SHP77 (cell line): Measurements from ENCODE around the gene HSFX2.
"Not testable (repeated sequence)": the region's sequence is repeated elsewhere in the genome, so short reads cannot be mapped to it uniquely, and the experiment has no call there.

Experiments
- DNase-seq, 2 experiments: peaks; one replicate each; lab custom pipeline; 2025; lab: John Stamatoyannopoulos, UW

Gene HSFX2

GRCh38 chrX:149590993-149591392 lies 4.1 kb downstream of the HSFX2 start:
- DNase-seq = not testable (repeated sequence)

- DNase-seq = not testable (repeated sequence)
These were observed 7.8 kb downstream of the HSFX2 start, which contains the start of gene MAGEA9B for GRCh38 chrX:149587359-149587758. Gene MAGEA9B, minus strand, starts transcription at chrX:149587459. Its CDS starts 4,280 bp downstream, at chrX:149583179.

GRCh38 chrX:149585631-149586030 lies 9.5 kb downstream of the HSFX2 start:
- DNase-seq = not testable (repeated sequence)

GRCh38 chrX:149573456-149573855 lies 21.7 kb downstream of the HSFX2 start:
- DNase-seq = not testable (repeated sequence)

GRCh38 chrX:149572743-149573142 lies 22.4 kb downstream of the HSFX2 start:
- DNase-seq = no peak

GRCh38 chrX:149571770-149572169 lies 23.3 kb downstream of the HSFX2 start:
- DNase-seq = no peak

- DNase-seq = no peak
These were observed 24.4 kb downstream of the HSFX2 start for GRCh38 chrX:149570668-149571067.

- no peak for DNase-seq
These were observed 25.3 kb downstream of the HSFX2 start for GRCh38 chrX:149569770-149570169.

- DNase-seq = no peak
These were observed 26.3 kb downstream of the HSFX2 start for GRCh38 chrX:149568701-149569296.

GRCh38 chrX:149567621-149568417 lies 27.3 kb downstream of the HSFX2 start:
- DNase-seq = no peak

- no peak for DNase-seq
These were observed 31.8 kb downstream of the HSFX2 start for GRCh38 chrX:149563359-149563758.

- not testable (repeated sequence) for DNase-seq
These were observed 39.9 kb downstream of the HSFX2 start for GRCh38 chrX:149555251-149555650.

- not testable (repeated sequence) for DNase-seq
These were observed 43.2 kb downstream of the HSFX2 start for GRCh38 chrX:149551939-149552248.

- DNase-seq = not testable (repeated sequence)
These were observed 43.7 kb downstream of the HSFX2 start for GRCh38 chrX:149551245-149551938.

- DNase-seq = not testable (repeated sequence)
These were observed 44.7 kb downstream of the HSFX2 start for GRCh38 chrX:149550454-149550853.

GRCh38 chrX:149549701-149550100 lies 45.4 kb downstream of the HSFX2 start, which contains the start of gene HSFX3:
Gene HSFX3, minus strand, starts transcription at chrX:149549924. Its CDS starts 72 bp downstream, at chrX:149549852.
- DNase-seq = not testable (repeated sequence)

GRCh38 chrX:149547782-149548181 lies 47.3 kb downstream of the HSFX2 start:
- not testable (repeated sequence) for DNase-seq

GRCh38 chrX:149546962-149547361 lies 48.2 kb downstream of the HSFX2 start:
- not testable (repeated sequence) for DNase-seq

- not testable (repeated sequence) for DNase-seq
These were observed 49.3 kb downstream of the HSFX2 start for GRCh38 chrX:149545545-149546543.
